Urothelium cell line (cell line): ENCODE measurements around the gene UVRAG.
A peak's percentile ranks its signal among the peaks of the same experiment; 100 is the strongest.

Experiments
- DNase-seq: peaks from one replicate; pipeline ENCODE4 v3.0.0; 2011; ENCODE audit warnings: low spot score, mixed read lengths
- FAIRE-seq: peaks from 2 replicates; lab custom pipeline; 2011; peaks lifted over from hg19 to GRCh38; lab: Jason Lieb, UNC

UVRAG gene

GRCh38 chr11:75802913-75803820, 11.8 kb upstream of the UVRAG start:
- FAIRE-seq, result peak; percentile 5
- DNase-seq, result peak; percentile 79

- FAIRE-seq (no peak), DNase-seq (no peak)
Observed at GRCh38 chr11:75809111-75809510, 5.9 kb upstream of the UVRAG start.

GRCh38 chr11:75809991-75810390, 5.0 kb upstream of the UVRAG start:
- FAIRE-seq (no peak), DNase-seq (no peak)

GRCh38 chr11:75810637-75811390, 4.2 kb upstream of the UVRAG start:
- FAIRE-seq (no peak), DNase-seq (no peak)

- no peak for FAIRE-seq
Observed at GRCh38 chr11:75811485-75811884, 3.5 kb upstream of the UVRAG start.

GRCh38 chr11:75812542-75813040, 2.4 kb upstream of the UVRAG start:
- DNase-seq, result no peak
- FAIRE-seq, result no peak

More at GRCh38 chr11:75811485-75811884, 3.5 kb upstream of the UVRAG start:
- DNase-seq, result no peak

GRCh38 chr11:75813124-75813523, 1.9 kb upstream of the UVRAG start:
- no peak for FAIRE-seq
- no peak for DNase-seq

GRCh38 chr11:75813622-75814039, 1.4 kb upstream of the UVRAG start:
- FAIRE-seq (no peak), DNase-seq (no peak)

- no peak for FAIRE-seq
- DNase-seq, result no peak
Observed at GRCh38 chr11:75814363-75814676, 690 bp upstream of the UVRAG start.

GRCh38 chr11:75815345-75816168, 547 bp downstream of the UVRAG start:
- DNase-seq (no peak), FAIRE-seq (no peak)

GRCh38 chr11:75816561-75817239, 1.7 kb downstream of the UVRAG start:
- no peak for FAIRE-seq
- no peak for DNase-seq

- FAIRE-seq (no peak), DNase-seq (no peak)
Observed at GRCh38 chr11:75820645-75821044, 5.6 kb downstream of the UVRAG start.

- DNase-seq, result no peak
- no peak for FAIRE-seq
Observed at GRCh38 chr11:75821202-75821601, 6.2 kb downstream of the UVRAG start.

GRCh38 chr11:75822541-75822940, 7.5 kb downstream of the UVRAG start:
- FAIRE-seq (no peak), DNase-seq (no peak)

GRCh38 chr11:75823415-75823814, 8.4 kb downstream of the UVRAG start:
- DNase-seq (no peak), FAIRE-seq (no peak)

- FAIRE-seq (no peak), DNase-seq (no peak)
Observed at GRCh38 chr11:75823946-75824345, 8.9 kb downstream of the UVRAG start.

GRCh38 chr11:75826461-75827230, 11.6 kb downstream of the UVRAG start:
- FAIRE-seq (no peak), DNase-seq (no peak)

- FAIRE-seq, result no peak
Observed at GRCh38 chr11:75827562-75827961, 12.6 kb downstream of the UVRAG start.

GRCh38 chr11:75831915-75832502, 17.0 kb downstream of the UVRAG start:
- no peak for FAIRE-seq
- no peak for DNase-seq

More at GRCh38 chr11:75827562-75827961, 12.6 kb downstream of the UVRAG start:
- no peak for DNase-seq
